MM.1S (cell line): ENCODE measurements around the gene SLC45A3.

Experiments used
- DNase-seq: peaks from one replicate; pipeline ENCODE4 v3.0.0-alpha.2; 2015
- H2AFZ ChIP-seq: fragments of 300-600 bp; sonication (generic); 2 replicates; pipeline ENCODE4 v1.6.0; 2016; ENCODE audit warnings: antibody characterized with exemption, low read length
- H3F3A ChIP-seq: fragments of 300-600 bp; sonication (generic); 2 replicates; pipeline ENCODE4 v1.6.1; 2016; ENCODE audit warnings: mild to moderate bottlenecking, antibody characterized with exemption, low read length, moderate library complexity, mixed read lengths; ENCODE audit not compliant: insufficient read depth
- H3K27ac ChIP-seq: fragments of 300-600 bp; sonication (generic); 2 replicates; pipeline ENCODE4 v1.5.1; 2016; ENCODE audit warnings: mild to moderate bottlenecking, low read length
- H3K27me3 ChIP-seq: fragments of 300-600 bp; sonication (generic); replicated peaks from 2 replicates; pipeline ENCODE4 v1.6.0; 2016; ENCODE audit warnings: low read length; ENCODE audit not compliant: insufficient read depth
- H3K36me3 ChIP-seq: fragments of 300-600 bp; sonication (generic); replicated peaks from 2 replicates; pipeline ENCODE4 v1.6.1; 2016; ENCODE audit warnings: mild to moderate bottlenecking, low read length, mixed read lengths; ENCODE audit not compliant: insufficient read depth
- H3K4me1 ChIP-seq: fragments of 300-600 bp; sonication (generic); 2 replicates; pipeline ENCODE4 v1.6.1; 2016; ENCODE audit warnings: low read length, mixed read lengths
- H3K4me2 ChIP-seq: fragments of 300-600 bp; sonication (generic); 2 replicates; pipeline ENCODE4 v1.6.0; 2016; ENCODE audit warnings: low read depth, low read length
- H3K4me3 ChIP-seq: fragments of 300-600 bp; sonication (generic); 2 replicates; pipeline ENCODE4 v1.5.1; 2016; ENCODE audit warnings: low read length, mixed read lengths
- H3K79me2 ChIP-seq: fragments of 300-600 bp; sonication (generic); 2 replicates; pipeline ENCODE4 v1.6.1; 2016; ENCODE audit warnings: mixed run types, low read length, mixed read lengths
- H3K9ac ChIP-seq: fragments of 300-600 bp; sonication (generic); 2 replicates; pipeline ENCODE4 v1.6.1; 2016; ENCODE audit warnings: low read length, mixed read lengths
- H3K9me2 ChIP-seq: fragments of 300-600 bp; sonication (generic); replicated peaks from 2 replicates; pipeline ENCODE4 v1.6.1; 2016; ENCODE audit warnings: mild to moderate bottlenecking, low read length, mixed read lengths; ENCODE audit not compliant: insufficient read depth
- H3K9me3 ChIP-seq: fragments of 300-600 bp; sonication (generic); replicated peaks from 2 replicates; pipeline ENCODE4 v1.6.1; 2016; ENCODE audit warnings: mild to moderate bottlenecking, low read length, mixed read lengths; ENCODE audit not compliant: insufficient read depth
- H4K20me1 ChIP-seq: fragments of 300-600 bp; sonication (generic); 2 replicates; pipeline ENCODE4 v1.6.1; 2016; ENCODE audit warnings: mild to moderate bottlenecking, low read length, moderate library complexity, mixed read lengths; ENCODE audit not compliant: insufficient read depth
- EZH2 ChIP-seq: fragments of 300-600 bp; sonication (generic); optimal IDR thresholded peaks from 2 replicates; pipeline ENCODE3; 2017; ENCODE audit warnings: low read depth, mild to moderate bottlenecking, antibody characterized with exemption, low read length, mixed read lengths
- EZH2phosphoT487 ChIP-seq: fragments of 300-600 bp; sonication (generic); IDR thresholded peaks from 2 replicates; pipeline ENCODE4 v1.6.1; 2018; ENCODE audit warnings: antibody characterized with exemption, low read length
- TF ChIP-seq, protein P1 (sequence below): fragments of 300-600 bp; sonication (generic); IDR thresholded peaks from 2 replicates; pipeline ENCODE4 v1.5.1; 2016; ENCODE audit warnings: antibody characterized with exemption, low read length, mixed read lengths

The SLC45A3 gene

GRCh38 chr1:205688171-205689080 is 8.1 kb upstream of the SLC45A3 start:
- Histone ChIP-seq H3K9ac (no peak overlapping the region), H3K9me3 (no peaks in the 10 kb centered on the region), H3K4me1 (no peaks in the 10 kb centered on the region), H3F3A (no peaks in the 10 kb centered on the region), H3K4me3 (no peak overlapping the region), H3K36me3 (no peaks in the 10 kb centered on the region), H4K20me1 (no peaks in the 10 kb centered on the region), H3K27me3 (0 out of 2 replicates have a peak, but pooled peaks cover 5% of the 10 kb centered on the region), H2AFZ (no peak overlapping the region), H3K4me2 (no peak overlapping the region), H3K9me2 (no peaks in the 10 kb centered on the region), H3K79me2 (no peaks in the 10 kb centered on the region), H3K27ac (no peak overlapping the region)
- no peak for DNase-seq
- TF ChIP-seq EZH2phosphoT487, result no peak

DNA sequence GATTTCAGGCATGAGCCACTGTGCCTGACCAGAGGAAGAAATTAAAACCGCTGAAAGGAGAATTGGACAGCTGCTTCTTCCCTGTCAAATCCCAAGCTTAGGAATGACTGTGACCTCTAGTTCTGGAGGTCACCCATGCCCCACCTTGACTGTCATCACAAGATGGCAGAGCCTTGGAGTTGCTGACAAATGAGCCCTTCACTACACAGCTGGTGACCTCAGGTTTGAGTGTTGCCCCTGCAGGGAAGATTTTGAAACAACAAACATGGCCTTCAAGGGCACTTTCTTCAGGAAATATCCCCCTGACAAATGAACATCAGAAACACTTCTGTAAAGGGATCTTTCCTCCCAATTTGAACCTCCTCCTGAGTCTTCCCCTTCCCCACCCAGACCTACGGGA is 6.9 kb upstream of the SLC45A3 start:
- Histone ChIP-seq H3K9me3 (no peaks in the 10 kb centered on the region), H3K4me1 (no peaks in the 10 kb centered on the region), H3K27me3 (0 out of 2 replicates have a peak, but pooled peaks cover 9% of the 10 kb centered on the region), H3K4me2 (no peak overlapping the region), H3K27ac (no peak overlapping the region), H3K9me2 (no peaks in the 10 kb centered on the region), H3K9ac (no peak overlapping the region), H3K79me2 (no peaks in the 10 kb centered on the region), H3F3A (no peaks in the 10 kb centered on the region), H3K36me3 (no peaks in the 10 kb centered on the region), H2AFZ (no peak overlapping the region), H3K4me3 (no peak overlapping the region), H4K20me1 (no peaks in the 10 kb centered on the region)
- no peak for DNase-seq
- TF ChIP-seq EZH2, result no peak
- TF ChIP-seq EZH2phosphoT487, result no peak

DNA sequence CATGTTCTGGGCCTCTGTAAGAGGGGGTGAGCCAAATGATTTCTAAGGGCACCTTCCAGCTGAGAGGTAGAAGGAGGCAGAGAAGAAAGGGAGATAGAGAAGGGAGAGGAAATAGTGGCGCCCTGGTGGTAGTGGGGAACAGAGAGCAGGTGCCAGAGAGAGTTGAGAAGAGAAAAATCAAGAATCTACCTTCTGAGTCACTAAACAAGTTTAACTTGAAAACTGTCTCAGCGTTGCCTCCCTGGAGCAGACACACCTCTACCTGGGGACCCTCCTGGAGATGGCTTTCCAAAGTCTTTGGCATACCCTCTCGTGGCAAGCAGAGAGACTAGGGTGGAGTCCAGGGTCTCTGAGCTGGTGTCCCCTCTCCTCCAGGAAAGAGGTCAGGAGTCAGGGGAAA is 1.1 kb upstream of the SLC45A3 start:
- peaks cover 26% of the 10 kb centered on the region for H3K27me3 ChIP-seq
- TF ChIP-seq EZH2, result no peak
- TF ChIP-seq, protein P1, sequence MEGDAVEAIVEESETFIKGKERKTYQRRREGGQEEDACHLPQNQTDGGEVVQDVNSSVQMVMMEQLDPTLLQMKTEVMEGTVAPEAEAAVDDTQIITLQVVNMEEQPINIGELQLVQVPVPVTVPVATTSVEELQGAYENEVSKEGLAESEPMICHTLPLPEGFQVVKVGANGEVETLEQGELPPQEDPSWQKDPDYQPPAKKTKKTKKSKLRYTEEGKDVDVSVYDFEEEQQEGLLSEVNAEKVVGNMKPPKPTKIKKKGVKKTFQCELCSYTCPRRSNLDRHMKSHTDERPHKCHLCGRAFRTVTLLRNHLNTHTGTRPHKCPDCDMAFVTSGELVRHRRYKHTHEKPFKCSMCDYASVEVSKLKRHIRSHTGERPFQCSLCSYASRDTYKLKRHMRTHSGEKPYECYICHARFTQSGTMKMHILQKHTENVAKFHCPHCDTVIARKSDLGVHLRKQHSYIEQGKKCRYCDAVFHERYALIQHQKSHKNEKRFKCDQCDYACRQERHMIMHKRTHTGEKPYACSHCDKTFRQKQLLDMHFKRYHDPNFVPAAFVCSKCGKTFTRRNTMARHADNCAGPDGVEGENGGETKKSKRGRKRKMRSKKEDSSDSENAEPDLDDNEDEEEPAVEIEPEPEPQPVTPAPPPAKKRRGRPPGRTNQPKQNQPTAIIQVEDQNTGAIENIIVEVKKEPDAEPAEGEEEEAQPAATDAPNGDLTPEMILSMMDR, result no peak
- TF ChIP-seq EZH2phosphoT487, result no peak
- H3F3A ChIP-seq, result no peaks in the 10 kb centered on the region
- H3K27ac ChIP-seq, result no peak overlapping the region
- no peaks in the 10 kb centered on the region for H3K79me2 ChIP-seq
- no peaks in the 10 kb centered on the region for H3K9me2 ChIP-seq
- H3K4me2 ChIP-seq, result no peak overlapping the region
- no peak for DNase-seq
- H3K9ac ChIP-seq, result no peak overlapping the region
- no peaks in the 10 kb centered on the region for H3K4me1 ChIP-seq
- no peak overlapping the region for H2AFZ ChIP-seq
- H3K9me3 ChIP-seq, result no peaks in the 10 kb centered on the region
- no peak overlapping the region for H3K4me3 ChIP-seq
- H3K36me3 ChIP-seq, result no peaks in the 10 kb centered on the region
- H4K20me1 ChIP-seq, result no peaks in the 10 kb centered on the region

DNA sequence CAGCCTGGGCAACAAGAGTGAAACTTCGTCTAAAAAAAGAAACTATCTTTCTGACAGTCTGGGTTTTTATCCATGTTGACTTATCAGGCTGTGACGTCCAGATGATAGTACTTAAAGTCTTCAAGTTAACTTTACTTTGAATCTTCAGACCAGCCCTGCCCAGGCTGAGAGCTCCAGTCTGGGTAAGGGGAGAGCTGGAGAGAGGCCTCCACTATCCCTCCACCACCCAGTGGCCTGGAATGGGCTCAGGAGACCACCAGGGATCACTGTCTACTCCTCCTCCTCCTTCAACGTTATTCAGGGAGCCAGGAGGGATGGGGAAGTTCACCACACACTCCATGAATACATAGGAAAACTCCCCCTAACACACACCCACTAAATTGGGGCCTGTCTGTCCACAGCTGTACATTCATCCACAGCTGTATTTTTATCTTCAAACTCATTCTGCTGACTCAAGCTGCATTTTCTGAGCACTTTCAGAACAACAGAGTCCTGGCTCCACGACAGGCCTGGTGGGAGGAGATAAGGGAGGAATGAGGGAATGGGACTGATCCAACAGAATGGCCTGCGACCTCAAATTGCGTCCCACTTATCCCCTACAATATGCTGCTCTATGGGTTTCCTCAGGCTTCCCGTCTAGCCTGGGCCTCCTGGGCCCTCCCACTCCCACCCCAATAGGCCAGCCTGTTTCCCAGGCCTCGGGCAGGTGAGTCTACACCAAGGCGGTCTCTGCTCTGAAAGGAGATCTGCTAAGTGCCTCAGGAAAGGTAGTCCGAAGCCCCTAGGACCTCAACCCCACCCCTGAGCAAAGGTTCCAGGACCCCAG is 1.8 kb downstream of the SLC45A3 start:
- no peak for DNase-seq
- Histone ChIP-seq H3K4me2 (no peak overlapping the region), H3K36me3 (no peaks in the 10 kb centered on the region), H3K9ac (no peak overlapping the region), H3K27ac (no peak overlapping the region), H4K20me1 (no peaks in the 10 kb centered on the region), H2AFZ (no peak overlapping the region), H3K79me2 (no peaks in the 10 kb centered on the region), H3K4me3 (no peak overlapping the region), H3K9me3 (no peaks in the 10 kb centered on the region), H3K4me1 (no peaks in the 10 kb centered on the region), H3F3A (no peaks in the 10 kb centered on the region), H3K27me3 (peaks cover 32% of the 10 kb centered on the region), H3K9me2 (no peaks in the 10 kb centered on the region)
- TF ChIP-seq, protein P1, result no peak
- TF ChIP-seq EZH2, result no peak
- TF ChIP-seq EZH2phosphoT487, result no peak
